ENCODE results near the gene GABPA. TPM values are rescaled to one million over a fixed set of nuclear protein-coding genes. Genes with fewer than 3 reads are reported as not detected.

Gene GABPA
- polyA plus RNA-seq, 1 experiment, result 8.5 TPM

GRCh38 chr21:25722631-25723030, 12.1 kb upstream of the GABPA start:
- ChIA-PET CTCF (interaction anchor here (1.7 kb wide), 1 partner anchor 14 kb away, joined by 5 read pairs; no protein-coding TSS in a partner anchor), POLR2A (no interaction called here)
- Histone ChIP-seq H3K4me3 (ENCODE audit: low read depth, low read length) (no peak overlapping the region), H3K36me3 (ENCODE audit: control insufficient read depth, insufficient read depth, low read length) (peaks cover 11% of the 10 kb centered on the region), H3K27me3 (ENCODE audit: control insufficient read depth, insufficient read depth, low read length) (no peaks in the 10 kb centered on the region)
- TF ChIP-seq CTCF (IDR thresholded peaks at IDR 0.05; ENCODE audit: insufficient read depth, low read depth, low read length), result no peak
- no peak for DNase-seq (ENCODE audit: low read depth)

- ChIA-PET CTCF (no interaction called here), POLR2A (no interaction called here)
- no peak overlapping the region for H3K4me3 ChIP-seq (ENCODE audit: low read depth, low read length)
- H3K36me3 ChIP-seq (ENCODE audit: control insufficient read depth, insufficient read depth, low read length), result peaks cover 7% of the 10 kb centered on the region
- no peaks in the 10 kb centered on the region for H3K27me3 ChIP-seq (ENCODE audit: control insufficient read depth, insufficient read depth, low read length)
- TF ChIP-seq CTCF (IDR thresholded peaks at IDR 0.05; ENCODE audit: insufficient read depth, low read depth, low read length), result no peak
- no peak for DNase-seq (ENCODE audit: low read depth)
Observed at GRCh38 chr21:25732091-25732760, 2.5 kb upstream of the GABPA start.

- no peak for TF ChIP-seq CTCF (IDR thresholded peaks at IDR 0.05; ENCODE audit: insufficient read depth, low read depth, low read length)
- H3K36me3 ChIP-seq (ENCODE audit: control insufficient read depth, insufficient read depth, low read length), result no peaks in the 10 kb centered on the region; the same call in 1 of the 2 replicates
- no peaks in the 10 kb centered on the region for H3K27me3 ChIP-seq (ENCODE audit: control insufficient read depth, insufficient read depth, low read length)
- POLR2A ChIA-PET, result interaction anchor here (0.6 to 0.7 kb wide), 2 partner anchors 1012 to 1080 kb away, joined by 3 to 5 read pairs; no protein-coding TSS in a partner anchor
- peak overlapping the region; percentile 80 for H3K4me3 ChIP-seq (ENCODE audit: low read depth, low read length)
- CTCF ChIA-PET, result interaction anchor here (1.2 to 1.7 kb wide), 2 partner anchors 15 to 126 kb away, joined by 3 to 8 read pairs; no protein-coding TSS in a partner anchor
- no peak for DNase-seq (ENCODE audit: low read depth)
Observed at GRCh38 chr21:25733859-25734653, 716 bp upstream of the GABPA start.

GRCh38 chr21:25734654-25734903, 193 bp upstream of the GABPA start:
- DNase-seq (ENCODE audit: low read depth), result no peak
- H3K36me3 ChIP-seq (ENCODE audit: control insufficient read depth, insufficient read depth, low read length), result no peaks in the 10 kb centered on the region; the same call in 1 of the 2 replicates
- H3K27me3 ChIP-seq (ENCODE audit: control insufficient read depth, insufficient read depth, low read length), result no peaks in the 10 kb centered on the region
- ChIA-PET CTCF (interaction anchor here (1.7 kb wide), 1 partner anchor 126 kb away, joined by 8 read pairs; no protein-coding TSS in a partner anchor), POLR2A (interaction anchor here (0.6 to 0.7 kb wide), 2 partner anchors 1012 to 1079 kb away, joined by 3 to 5 read pairs; no protein-coding TSS in a partner anchor)
- TF ChIP-seq CTCF (IDR thresholded peaks at IDR 0.05; ENCODE audit: insufficient read depth, low read depth, low read length), result no peak
- peak overlapping the region; percentile 80 for H3K4me3 ChIP-seq (ENCODE audit: low read depth, low read length)
